ENCODE results near the gene CDKN2A. TPM values are rescaled to one million over a fixed set of nuclear protein-coding genes. Genes with fewer than 3 reads are reported as not detected.

CDKN2A gene
- total RNA-seq, 1 experiment from 2014 or later, result 273 TPM

DNA sequence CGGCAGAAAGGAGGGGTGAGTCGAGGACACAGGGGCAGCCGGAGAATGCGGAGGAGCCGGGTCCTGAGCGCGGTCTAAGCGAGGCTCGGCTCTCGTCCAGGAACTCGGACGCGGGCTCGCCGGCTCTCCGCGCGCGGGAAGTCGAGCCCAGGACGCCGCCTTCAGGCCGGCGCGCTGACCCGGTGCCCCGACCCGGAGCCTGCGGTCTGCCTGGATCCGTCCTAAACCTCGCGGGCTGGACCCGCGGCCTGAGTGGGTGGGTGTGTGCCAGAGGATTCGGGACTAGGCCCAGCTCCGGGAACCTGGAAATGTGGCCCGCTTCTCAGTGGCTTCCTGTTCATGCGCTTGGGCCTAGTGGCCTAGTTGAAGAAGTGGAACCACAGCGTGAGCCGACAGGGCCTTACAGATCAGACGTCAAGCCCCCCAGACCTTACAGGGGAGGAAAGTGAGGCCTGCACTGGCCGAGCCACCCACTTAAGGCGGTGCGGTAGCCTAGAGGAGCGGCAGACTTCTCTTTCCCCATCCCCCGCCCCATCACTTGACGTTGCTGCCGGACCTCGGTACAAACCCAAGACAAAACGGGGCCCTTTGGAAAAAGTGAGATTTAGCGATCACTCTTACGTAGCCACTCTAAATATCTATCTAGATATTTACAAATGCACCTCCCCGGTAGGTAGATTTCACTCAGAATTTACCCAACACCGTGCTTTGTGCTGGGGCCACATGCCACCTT is 1.6 kb upstream of the CDKN2A start:
- Histone ChIP-seq H4K20me1 (ENCODE audit: low read length) (0 out of 2 replicates have a peak, but pooled peaks cover 4% of the 10 kb centered on the region), H3K79me2 (ENCODE audit: low read length) (peaks cover 87% of the 10 kb centered on the region), H3K4me3 (ENCODE audit: low read length) (peak overlapping the region; percentile 96), H3K4me1 (ENCODE audit: insufficient read depth, low read length) (peaks cover 31% of the 10 kb centered on the region), H3K27ac (ENCODE audit: low read length) (peak overlapping the region; percentile 78), H3K9ac (ENCODE audit: low read length) (peak overlapping the region; percentile 97), H3K9me2 (replicated peaks; ENCODE audit: low read length) (no peaks in the 10 kb centered on the region), H2AFZ (ENCODE audit: low read length) (peak overlapping the region; percentile 79), H3K4me2 (ENCODE audit: low read length) (peak overlapping the region; percentile 98), H3K27me3 (ENCODE audit: low read length) (no peaks in the 10 kb centered on the region), H3K9me3 (ENCODE audit: low read length) (no peaks in the 10 kb centered on the region), H3K36me3 (ENCODE audit: low read depth, low read length) (no peaks in the 10 kb centered on the region), H3F3A (ENCODE audit: low read length, unreplicated experiment) (no peaks in the 10 kb centered on the region)
- no TSS peak for BruUV-seq (replicated peaks)
- intact Hi-C loops (cut with micrococcal nuclease), result loop anchor here (1.0 to 10.0 kb wide), 2 partner anchors 182 to 449 kb away; partner anchors contain the start of gene DMRTA1
- CTCF ChIA-PET, result interaction anchor here (0.8 kb wide), 1 partner anchor 13 kb away, joined by 3 read pairs; the partner anchor contains the start of gene CDKN2B
- DNase-seq (peak; percentile 24), ATAC-seq (peak; percentile 2)
- POLR2A ChIA-PET (ENCODE audit: unreplicated experiment), result interaction anchor here (0.7 kb wide), 1 partner anchor 249 kb away, joined by 4 read pairs; no protein-coding TSS in a partner anchor
- no peak for TF ChIP-seq EZH2phosphoT487 (IDR thresholded peaks at IDR 0.05; ENCODE audit: borderline replicate concordance, low read length)
- no peak for TF ChIP-seq EZH2 (IDR thresholded peaks at IDR 0.05; ENCODE audit: low read length, unreplicated experiment)
- TF ChIP-seq, protein P1, sequence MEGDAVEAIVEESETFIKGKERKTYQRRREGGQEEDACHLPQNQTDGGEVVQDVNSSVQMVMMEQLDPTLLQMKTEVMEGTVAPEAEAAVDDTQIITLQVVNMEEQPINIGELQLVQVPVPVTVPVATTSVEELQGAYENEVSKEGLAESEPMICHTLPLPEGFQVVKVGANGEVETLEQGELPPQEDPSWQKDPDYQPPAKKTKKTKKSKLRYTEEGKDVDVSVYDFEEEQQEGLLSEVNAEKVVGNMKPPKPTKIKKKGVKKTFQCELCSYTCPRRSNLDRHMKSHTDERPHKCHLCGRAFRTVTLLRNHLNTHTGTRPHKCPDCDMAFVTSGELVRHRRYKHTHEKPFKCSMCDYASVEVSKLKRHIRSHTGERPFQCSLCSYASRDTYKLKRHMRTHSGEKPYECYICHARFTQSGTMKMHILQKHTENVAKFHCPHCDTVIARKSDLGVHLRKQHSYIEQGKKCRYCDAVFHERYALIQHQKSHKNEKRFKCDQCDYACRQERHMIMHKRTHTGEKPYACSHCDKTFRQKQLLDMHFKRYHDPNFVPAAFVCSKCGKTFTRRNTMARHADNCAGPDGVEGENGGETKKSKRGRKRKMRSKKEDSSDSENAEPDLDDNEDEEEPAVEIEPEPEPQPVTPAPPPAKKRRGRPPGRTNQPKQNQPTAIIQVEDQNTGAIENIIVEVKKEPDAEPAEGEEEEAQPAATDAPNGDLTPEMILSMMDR (conservative IDR thresholded peaks at IDR 0.05; ENCODE audit: low read depth, low read length), result peak; percentile 36; the same call in 1 of the 2 replicates

DNA sequence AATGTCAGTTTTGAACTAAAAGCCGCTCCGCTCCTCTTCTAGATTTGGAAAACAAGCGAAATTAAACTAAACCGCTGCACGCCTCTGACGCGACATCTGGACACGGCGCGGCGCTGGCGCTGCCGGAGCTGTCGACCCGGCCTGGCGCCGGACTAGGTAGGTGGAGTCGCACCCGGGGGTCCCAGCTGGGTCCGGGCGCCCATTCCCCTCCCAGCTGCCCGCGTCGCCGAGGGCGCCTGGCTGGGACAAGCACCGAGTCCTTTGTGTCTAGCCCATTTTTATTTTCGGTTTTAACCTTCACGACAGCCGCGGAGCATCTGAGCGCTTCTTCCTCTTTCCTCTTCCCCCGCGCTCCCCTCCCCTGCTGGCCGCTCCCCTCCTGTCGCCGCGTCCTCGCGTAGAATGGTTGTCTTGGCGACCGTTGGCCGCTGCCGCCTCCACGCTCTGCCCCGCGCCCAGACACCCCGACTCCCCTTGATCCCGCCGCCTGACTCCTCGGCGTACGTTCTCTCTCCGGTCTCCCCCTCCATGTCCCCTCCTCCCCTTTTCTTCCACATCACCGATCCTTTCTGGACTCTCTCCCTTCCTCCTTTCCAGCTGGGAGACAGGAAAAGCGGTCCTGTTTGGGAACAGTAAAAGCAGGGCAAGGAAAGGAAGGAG is 944 bp upstream of the CDKN2A start:
- DNase-seq (peak; percentile 63), ATAC-seq (peak; percentile 53)
- Histone ChIP-seq H3K4me3 (ENCODE audit: low read length) (peak overlapping the region; percentile 96), H3F3A (ENCODE audit: low read length, unreplicated experiment) (no peaks in the 10 kb centered on the region), H4K20me1 (ENCODE audit: low read length) (0 out of 2 replicates have a peak, but pooled peaks cover 4% of the 10 kb centered on the region), H3K4me1 (ENCODE audit: insufficient read depth, low read length) (peaks cover 31% of the 10 kb centered on the region), H3K36me3 (ENCODE audit: low read depth, low read length) (no peaks in the 10 kb centered on the region), H3K9me2 (replicated peaks; ENCODE audit: low read length) (no peaks in the 10 kb centered on the region), H3K27me3 (ENCODE audit: low read length) (no peaks in the 10 kb centered on the region), H3K9me3 (ENCODE audit: low read length) (no peaks in the 10 kb centered on the region), H2AFZ (ENCODE audit: low read length) (peak overlapping the region; percentile 79), H3K27ac (ENCODE audit: low read length) (peak overlapping the region; percentile 78), H3K79me2 (ENCODE audit: low read length) (peaks cover 90% of the 10 kb centered on the region), H3K9ac (ENCODE audit: low read length) (peak overlapping the region; percentile 97), H3K4me2 (ENCODE audit: low read length) (peak overlapping the region; percentile 98)
- CTCF ChIA-PET, result interaction anchor here (0.6 to 0.7 kb wide), 3 partner anchors 13 to 312 kb away, joined by 3 to 9 read pairs (median 3); no protein-coding TSS in a partner anchor
- TSS peak; percentile 28 for BruUV-seq (replicated peaks)
- TF ChIP-seq, protein P1 (conservative IDR thresholded peaks at IDR 0.05; ENCODE audit: low read depth, low read length), result 0 out of 2 replicates have a peak, but pooled peaks have one; percentile 3
- TF ChIP-seq EZH2phosphoT487 (IDR thresholded peaks at IDR 0.05; ENCODE audit: borderline replicate concordance, low read length) (no peak), EZH2 (IDR thresholded peaks at IDR 0.05; ENCODE audit: low read length, unreplicated experiment) (no peak)
- POLR2A ChIA-PET (ENCODE audit: unreplicated experiment), result no interaction called here
- intact Hi-C loops (cut with micrococcal nuclease), result loop anchor here (1.0 to 10.0 kb wide), 2 partner anchors 181 to 450 kb away; partner anchors contain the start of gene DMRTA1
